Measurements from ENCODE around the gene YAF2.

DNA sequence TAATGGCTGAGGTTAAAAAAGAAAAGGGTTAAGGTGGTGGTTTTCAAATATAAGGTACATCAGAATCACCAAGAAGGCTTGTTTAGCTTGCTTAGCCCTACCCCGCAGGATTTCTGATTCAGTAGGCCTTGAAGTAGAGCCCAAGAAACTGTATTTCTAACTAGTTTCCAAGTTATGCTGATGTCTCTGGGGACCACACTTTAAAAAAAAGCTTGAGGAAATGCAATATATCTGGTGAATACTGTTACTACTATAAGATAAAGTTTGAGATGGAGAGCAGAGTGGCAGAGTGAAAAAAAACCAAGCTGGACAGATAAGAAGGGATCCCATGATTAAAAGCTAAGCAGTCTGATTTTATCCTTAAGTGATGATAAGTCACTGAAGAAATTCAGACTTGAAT is 75.1 kb downstream of the YAF2 start:
- TF ChIP-seq, protein P1, sequence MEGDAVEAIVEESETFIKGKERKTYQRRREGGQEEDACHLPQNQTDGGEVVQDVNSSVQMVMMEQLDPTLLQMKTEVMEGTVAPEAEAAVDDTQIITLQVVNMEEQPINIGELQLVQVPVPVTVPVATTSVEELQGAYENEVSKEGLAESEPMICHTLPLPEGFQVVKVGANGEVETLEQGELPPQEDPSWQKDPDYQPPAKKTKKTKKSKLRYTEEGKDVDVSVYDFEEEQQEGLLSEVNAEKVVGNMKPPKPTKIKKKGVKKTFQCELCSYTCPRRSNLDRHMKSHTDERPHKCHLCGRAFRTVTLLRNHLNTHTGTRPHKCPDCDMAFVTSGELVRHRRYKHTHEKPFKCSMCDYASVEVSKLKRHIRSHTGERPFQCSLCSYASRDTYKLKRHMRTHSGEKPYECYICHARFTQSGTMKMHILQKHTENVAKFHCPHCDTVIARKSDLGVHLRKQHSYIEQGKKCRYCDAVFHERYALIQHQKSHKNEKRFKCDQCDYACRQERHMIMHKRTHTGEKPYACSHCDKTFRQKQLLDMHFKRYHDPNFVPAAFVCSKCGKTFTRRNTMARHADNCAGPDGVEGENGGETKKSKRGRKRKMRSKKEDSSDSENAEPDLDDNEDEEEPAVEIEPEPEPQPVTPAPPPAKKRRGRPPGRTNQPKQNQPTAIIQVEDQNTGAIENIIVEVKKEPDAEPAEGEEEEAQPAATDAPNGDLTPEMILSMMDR (IDR thresholded peaks at IDR 0.05): no peak
- TF ChIP-seq ZFX (IDR thresholded peaks at IDR 0.05; ENCODE audit: borderline replicate concordance): no peak
